SK-N-SH (cell line): ENCODE measurements around the gene PBX3. TPM values are rescaled to one million over a fixed set of nuclear protein-coding genes. Genes with fewer than 3 reads are reported as not detected.

Source experiments
- CTCF ChIA-PET: fragments of 300-600, 350-600 bp; formaldehyde crosslinking; extraction: SDS; loops from one replicate; lab custom pipeline; 2021; lab: Yijun Ruan, JAX
- POLR2A ChIA-PET: fragments of 350-600 bp; sonication (Branson Sonifier 250); formaldehyde crosslinking; extraction: SDS; loops from one replicate; lab custom pipeline; 2020; ENCODE audit warnings: antibody characterized with exemption, inconsistent platforms; lab: Yijun Ruan, JAX
- DNase-seq: peaks from one replicate; pipeline ENCODE4 v3.0.0; 2012
- H2AFZ ChIP-seq: fragments of 200-600 bp; sonication (generic); 2 replicates; pipeline ENCODE4 v1.8.1; 2016; ENCODE audit warnings: antibody characterized with exemption, mild to moderate bottlenecking, low read depth
- H3F3A ChIP-seq: fragments of 200-600 bp; sonication (generic); replicated peaks from 2 replicates; pipeline ENCODE3; 2016; ENCODE audit warnings: antibody characterized with exemption, mild to moderate bottlenecking; ENCODE audit not compliant: insufficient read depth
- H3K27ac ChIP-seq, 2 experiments: fragments of 200-500 bp in 1 of 2; fragments of 200-600 bp in 1 of 2; sonication (Bioruptor generic) in 1 of 2; sonication (generic), shearing (Covaris generic) in 1 of 2; 2 replicates each; pipeline versions ENCODE4 v1.5.1 to v1.6.1; 2014 to 2016; ENCODE audit warnings: low read depth in 2 of 2, inconsistent platforms in 1 of 2, low read length in 1 of 2, mild to moderate bottlenecking in 1 of 2, mixed read lengths in 1 of 2
- H3K27me3 ChIP-seq: fragments of 200-600 bp; sonication (generic), shearing (Covaris generic); 2 replicates; pipeline ENCODE4 v1.6.1; 2016; ENCODE audit warnings: mixed run types; ENCODE audit not compliant: insufficient read depth
- H3K36me3 ChIP-seq, 2 experiments: fragments of 200-500 bp in 1 of 2; fragments of 200-600 bp in 1 of 2; sonication (Bioruptor generic) in 1 of 2; sonication (generic) in 1 of 2; replicated peaks in 1 of 2; 2 replicates each; pipeline versions ENCODE3 to v1.5.1; 2014 to 2016; ENCODE audit warnings: low read length in 1 of 2, mild to moderate bottlenecking in 1 of 2; ENCODE audit not compliant: insufficient read depth in 2 of 2, control insufficient read depth in 1 of 2
- H3K4me1 ChIP-seq, 2 experiments: fragments of 200-500 bp in 1 of 2; fragments of 200-600 bp in 1 of 2; sonication (Bioruptor generic) in 1 of 2; sonication (generic), shearing (Covaris generic) in 1 of 2; 2 replicates each; pipeline versions ENCODE4 v1.5.1 to v1.6.1; 2014 to 2016; ENCODE audit warnings: low read depth in 1 of 2, low read length in 1 of 2, mixed run types in 1 of 2; ENCODE audit not compliant: insufficient read depth in 2 of 2, control insufficient read depth in 1 of 2
- H3K4me2 ChIP-seq: fragments of 200-600 bp; sonication (generic), shearing (Covaris generic); 2 replicates; pipeline ENCODE4 v1.6.1; 2017; ENCODE audit warnings: mixed run types
- H3K4me3 ChIP-seq, 2 experiments: fragments of 200-500 bp in 1 of 2; fragments of 200-600 bp in 1 of 2; sonication (Bioruptor generic) in 1 of 2; sonication (generic), shearing (Covaris generic) in 1 of 2; 2 replicates each; pipeline versions ENCODE4 v1.5.1 to v1.8.1; 2014 to 2016; ENCODE audit warnings: low read depth in 2 of 2, inconsistent platforms in 1 of 2, low read length in 1 of 2, mild to moderate bottlenecking in 1 of 2, mixed read lengths in 1 of 2, moderate library complexity in 1 of 2
- H3K79me2 ChIP-seq: fragments of 200-600 bp; sonication (generic); 2 replicates; pipeline ENCODE4 v1.8.1; 2017; ENCODE audit warnings: mild to moderate bottlenecking; ENCODE audit not compliant: insufficient read depth
- H3K9ac ChIP-seq: fragments of 200-600 bp; sonication (generic); 2 replicates; pipeline ENCODE4 v1.6.1; 2017; ENCODE audit warnings: mixed run types
- H3K9me2 ChIP-seq: fragments of 200-600 bp; sonication (generic); 2 replicates; pipeline ENCODE4 v1.6.1; 2017; ENCODE audit warnings: mixed run types
- H3K9me3 ChIP-seq: fragments of 200-600 bp; sonication (generic); 2 replicates; pipeline ENCODE4 v1.6.1; 2017; ENCODE audit warnings: mixed run types, mild to moderate bottlenecking, moderate library complexity
- H4K20me1 ChIP-seq: fragments of 200-600 bp; sonication (generic); 2 replicates; pipeline ENCODE4 v1.6.1; 2017; ENCODE audit warnings: mild to moderate bottlenecking, mixed run types; ENCODE audit not compliant: insufficient read depth
- CHD2 ChIP-seq: fragments of 150-350 bp; IDR thresholded peaks from 2 replicates; pipeline ENCODE4 v1.6.1; 2018; ENCODE audit warnings: low read length; ENCODE audit not compliant: partially characterized antibody
- ELF1 ChIP-seq: IDR thresholded peaks from 2 replicates; pipeline ENCODE4 v1.4.0; 2012
- JUND ChIP-seq: IDR thresholded peaks from 2 replicates; pipeline ENCODE4 v1.4.0; 2012
- MEF2A ChIP-seq: IDR thresholded peaks from 2 replicates; pipeline ENCODE4 v1.4.0; 2012; ENCODE audit warnings: low read depth, borderline replicate concordance
- NRF1 ChIP-seq: IDR thresholded peaks from 2 replicates; pipeline ENCODE4 v1.6.1; 2012; ENCODE audit warnings: low read depth, mild to moderate bottlenecking, low read length
- PBX3 ChIP-seq: IDR thresholded peaks from 2 replicates; pipeline ENCODE4; 2012
- POLR2AphosphoS5 ChIP-seq: IDR thresholded peaks from 2 replicates; pipeline ENCODE4 v1.6.1; 2012; ENCODE audit warnings: low read depth, low read length
- RAD21 ChIP-seq: IDR thresholded peaks from 2 replicates; pipeline ENCODE4 v1.6.1; 2012; ENCODE audit warnings: mild to moderate bottlenecking, low read length
- RCOR1 ChIP-seq: fragments of 150-350 bp; IDR thresholded peaks from 2 replicates; pipeline ENCODE4 v1.6.1; 2017; ENCODE audit warnings: antibody characterized with exemption, low read length
- RXRA ChIP-seq: IDR thresholded peaks from 2 replicates; pipeline ENCODE4 v1.4.0; 2012; ENCODE audit warnings: low read depth, mild to moderate bottlenecking, borderline replicate concordance
- SIN3A ChIP-seq: IDR thresholded peaks from 2 replicates; pipeline ENCODE4 v1.6.1; 2012; ENCODE audit warnings: low read depth, mild to moderate bottlenecking, low read length, moderate library complexity, borderline replicate concordance
- TAF1 ChIP-seq: IDR thresholded peaks from 2 replicates; pipeline ENCODE4 v1.6.1; 2012; ENCODE audit warnings: low read depth, mild to moderate bottlenecking, low read length, moderate library complexity, borderline replicate concordance
- TCF12 ChIP-seq: IDR thresholded peaks from 2 replicates; pipeline ENCODE4 v1.4.0; 2012
- TEAD4 ChIP-seq: IDR thresholded peaks from 2 replicates; pipeline ENCODE4 v1.4.0; 2012; ENCODE audit warnings: mild to moderate bottlenecking, borderline replicate concordance; ENCODE audit not compliant: insufficient read depth
- YY1 ChIP-seq: IDR thresholded peaks from 2 replicates; pipeline ENCODE4 v1.4.0; 2012; ENCODE audit warnings: low read depth, mild to moderate bottlenecking
- WGBS: methylation state at CpG from one replicate; pipeline ENCODE4 v1.1.6; 2017; ENCODE audit warnings: low lambda C conversion rate; 5-methylcytosine and 5-hydroxymethylcytosine counted together
- polyA plus RNA-seq, 3 experiments: library from polyadenylated mRNA; depleted of rRNA; stranded (reverse); fragments of >200 nt; gene quantifications; 2 replicates each; pipeline ENCODE4 v1.2.3, GENCODE V29; 2012
- TF ChIP-seq, protein P1 (sequence below): fragments of 150-350 bp; IDR thresholded peaks from 2 replicates; pipeline ENCODE4 v1.6.1; 2016; ENCODE audit warnings: mild to moderate bottlenecking, low read depth, low read length

PBX3 gene
- polyA plus RNA-seq, 1 of the 3 experiments (the other 2 are of a cell fraction) = 73.0 TPM

- ChIA-PET POLR2A (interaction anchor here (0.6 kb wide), 1 partner anchor 19 kb away, joined by 3 read pairs; no protein-coding TSS in a partner anchor), CTCF (interaction anchor here (1.0 kb wide), 1 partner anchor 525 kb away, joined by 3 read pairs; no protein-coding TSS in a partner anchor)
- Histone ChIP-seq H3K9ac (peak overlapping the region; percentile 59; the same call in 1 of the 2 replicates), H3K4me3 (no peak overlapping the region; a peak in 1 of 4 replicates), H3K36me3 (peaks cover 51 to 55% of the 10 kb centered on the region in 2 experiments), H3F3A (peaks cover 39% of the 10 kb centered on the region), H3K27ac (peak overlapping the region; percentile 48 to 93; a peak in 3 of 4 replicates), H3K79me2 (peaks cover 64% of the 10 kb centered on the region), H3K4me1 (peaks cover 8 to 23% of the 10 kb centered on the region in 2 experiments), H3K9me2 (no peaks in the 10 kb centered on the region), H3K27me3 (no peaks in the 10 kb centered on the region), H3K4me2 (peak overlapping the region; percentile 52), H3K9me3 (no peaks in the 10 kb centered on the region), H2AFZ (no peak overlapping the region), H4K20me1 (no peaks in the 10 kb centered on the region)
- 95% methylated on average over 5 of the region's 5 CpGs for WGBS
- DNase-seq = no peak
- TF ChIP-seq YY1 = no peak
- no peak for TF ChIP-seq CHD2
- no peak for TF ChIP-seq TEAD4
- no peak for TF ChIP-seq POLR2AphosphoS5
- no peak for TF ChIP-seq NRF1
- TF ChIP-seq MEF2A = no peak
- TF ChIP-seq, protein P1, sequence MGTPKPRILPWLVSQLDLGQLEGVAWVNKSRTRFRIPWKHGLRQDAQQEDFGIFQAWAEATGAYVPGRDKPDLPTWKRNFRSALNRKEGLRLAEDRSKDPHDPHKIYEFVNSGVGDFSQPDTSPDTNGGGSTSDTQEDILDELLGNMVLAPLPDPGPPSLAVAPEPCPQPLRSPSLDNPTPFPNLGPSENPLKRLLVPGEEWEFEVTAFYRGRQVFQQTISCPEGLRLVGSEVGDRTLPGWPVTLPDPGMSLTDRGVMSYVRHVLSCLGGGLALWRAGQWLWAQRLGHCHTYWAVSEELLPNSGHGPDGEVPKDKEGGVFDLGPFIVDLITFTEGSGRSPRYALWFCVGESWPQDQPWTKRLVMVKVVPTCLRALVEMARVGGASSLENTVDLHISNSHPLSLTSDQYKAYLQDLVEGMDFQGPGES = no peak
- TF ChIP-seq TCF12 = no peak
- TF ChIP-seq RCOR1 = no peak
- no peak for TF ChIP-seq TAF1
- no peak for TF ChIP-seq RAD21
- no peak for TF ChIP-seq JUND
- TF ChIP-seq PBX3 = no peak
- no peak for TF ChIP-seq ELF1
These were observed 185.7 kb downstream of the PBX3 start for GRCh38 chr9:125932746-125933455.

GRCh38 chr9:125942125-125942524, 195.0 kb downstream of the PBX3 start:
- DNase-seq = no peak
- Histone ChIP-seq H3K4me3 (no peak overlapping the region), H3K9me3 (0 out of 2 replicates have a peak, but pooled peaks cover 10% of the 10 kb centered on the region), H3K36me3 (peaks cover 56 to 85% of the 10 kb centered on the region in 2 experiments), H3K27me3 (no peaks in the 10 kb centered on the region), H2AFZ (no peak overlapping the region), H3K4me1 (no peaks in the 10 kb centered on the region; a peak in 1 of 4 replicates), H3K4me2 (no peak overlapping the region), H3K9me2 (no peaks in the 10 kb centered on the region), H3K9ac (no peak overlapping the region), H4K20me1 (no peaks in the 10 kb centered on the region), H3K79me2 (peaks cover 17% of the 10 kb centered on the region), H3F3A (peaks cover 8% of the 10 kb centered on the region), H3K27ac (no peak overlapping the region)
- POLR2A ChIA-PET = no interaction called here
- CTCF ChIA-PET = interaction anchor here (0.9 to 2.0 kb wide), 3 partner anchors 11 to 14 kb away, joined by 3 to 6 read pairs (median 6); no protein-coding TSS in a partner anchor
- WGBS = 98% methylated on average over 3 of the region's 3 CpGs
- no peak for TF ChIP-seq RXRA
- no peak for TF ChIP-seq MEF2A
- TF ChIP-seq SIN3A = no peak
